Measurements from ENCODE around the gene GABRB3.

GABRB3 gene

DNA sequence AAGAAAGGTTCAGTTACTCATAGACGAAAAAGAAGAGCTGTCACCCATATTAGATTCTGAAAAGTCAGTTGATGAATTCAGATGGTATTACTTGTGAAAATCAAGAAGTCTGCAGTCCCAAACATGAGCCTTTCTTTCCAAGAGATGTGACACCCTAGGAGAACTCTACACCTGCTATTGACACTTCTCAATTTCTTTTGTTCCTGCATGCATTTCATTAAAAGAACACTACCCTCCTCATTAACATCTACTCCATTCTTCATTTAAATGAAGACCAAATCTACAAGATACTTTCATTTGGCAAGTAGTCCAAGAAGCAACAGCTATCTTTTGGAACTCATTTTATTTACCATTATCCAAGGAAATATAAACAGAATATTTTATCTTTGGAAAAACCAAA, 6.6 kb downstream of the GABRB3 start:
- no peak overlapping the region for H3K27ac ChIP-seq
- TF ChIP-seq, protein P1, sequence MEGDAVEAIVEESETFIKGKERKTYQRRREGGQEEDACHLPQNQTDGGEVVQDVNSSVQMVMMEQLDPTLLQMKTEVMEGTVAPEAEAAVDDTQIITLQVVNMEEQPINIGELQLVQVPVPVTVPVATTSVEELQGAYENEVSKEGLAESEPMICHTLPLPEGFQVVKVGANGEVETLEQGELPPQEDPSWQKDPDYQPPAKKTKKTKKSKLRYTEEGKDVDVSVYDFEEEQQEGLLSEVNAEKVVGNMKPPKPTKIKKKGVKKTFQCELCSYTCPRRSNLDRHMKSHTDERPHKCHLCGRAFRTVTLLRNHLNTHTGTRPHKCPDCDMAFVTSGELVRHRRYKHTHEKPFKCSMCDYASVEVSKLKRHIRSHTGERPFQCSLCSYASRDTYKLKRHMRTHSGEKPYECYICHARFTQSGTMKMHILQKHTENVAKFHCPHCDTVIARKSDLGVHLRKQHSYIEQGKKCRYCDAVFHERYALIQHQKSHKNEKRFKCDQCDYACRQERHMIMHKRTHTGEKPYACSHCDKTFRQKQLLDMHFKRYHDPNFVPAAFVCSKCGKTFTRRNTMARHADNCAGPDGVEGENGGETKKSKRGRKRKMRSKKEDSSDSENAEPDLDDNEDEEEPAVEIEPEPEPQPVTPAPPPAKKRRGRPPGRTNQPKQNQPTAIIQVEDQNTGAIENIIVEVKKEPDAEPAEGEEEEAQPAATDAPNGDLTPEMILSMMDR (IDR thresholded peaks at IDR 0.05), result no peak
- TF ChIP-seq ZFX (IDR thresholded peaks at IDR 0.05; ENCODE audit: borderline replicate concordance), result no peak

DNA sequence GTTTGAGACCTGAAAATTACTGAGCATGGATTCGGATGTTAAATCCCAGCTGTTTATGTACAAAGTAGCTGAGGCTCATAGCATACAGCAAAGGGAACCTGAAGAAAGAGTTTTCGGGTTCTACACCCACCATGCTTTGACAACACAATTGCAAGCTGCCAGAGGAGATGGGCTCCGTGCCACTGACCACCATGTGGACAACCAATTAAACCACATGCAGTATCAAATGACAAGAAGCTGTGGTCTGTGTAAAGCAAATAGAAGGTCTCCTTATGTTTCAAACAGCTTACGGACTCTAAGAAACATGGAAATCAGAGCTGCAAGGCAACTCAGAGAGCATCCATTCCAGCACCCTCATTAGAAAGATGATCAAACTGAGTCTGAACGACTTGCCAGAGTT, 12.9 kb downstream of the GABRB3 start:
- no peak for TF ChIP-seq ZFX (IDR thresholded peaks at IDR 0.05; ENCODE audit: borderline replicate concordance)
- TF ChIP-seq, protein P1 (IDR thresholded peaks at IDR 0.05), result no peak
- no peak overlapping the region for H3K27ac ChIP-seq

DNA sequence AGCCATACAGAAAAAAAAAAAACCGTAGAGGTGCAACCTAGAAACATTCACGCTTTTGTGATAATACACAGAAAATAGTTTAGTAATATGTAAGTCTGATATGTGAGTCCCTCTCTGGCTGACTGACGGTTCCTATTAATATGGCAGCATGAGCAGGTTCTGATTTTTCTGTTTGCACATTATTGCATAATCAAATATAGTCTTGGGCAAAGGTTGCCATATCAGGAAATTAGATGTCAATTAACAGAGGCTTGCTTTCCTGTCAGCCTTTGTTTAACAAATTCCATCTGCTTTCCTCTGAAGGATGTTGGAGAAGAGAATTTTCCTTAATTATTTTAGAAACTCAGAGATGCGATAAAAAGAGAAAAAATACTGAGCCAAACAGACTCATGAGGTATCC, 14.8 kb downstream of the GABRB3 start:
- H3K27ac ChIP-seq, result no peak overlapping the region
- no peak for TF ChIP-seq ZFX (IDR thresholded peaks at IDR 0.05; ENCODE audit: borderline replicate concordance)
- TF ChIP-seq, protein P1 (IDR thresholded peaks at IDR 0.05), result no peak

DNA sequence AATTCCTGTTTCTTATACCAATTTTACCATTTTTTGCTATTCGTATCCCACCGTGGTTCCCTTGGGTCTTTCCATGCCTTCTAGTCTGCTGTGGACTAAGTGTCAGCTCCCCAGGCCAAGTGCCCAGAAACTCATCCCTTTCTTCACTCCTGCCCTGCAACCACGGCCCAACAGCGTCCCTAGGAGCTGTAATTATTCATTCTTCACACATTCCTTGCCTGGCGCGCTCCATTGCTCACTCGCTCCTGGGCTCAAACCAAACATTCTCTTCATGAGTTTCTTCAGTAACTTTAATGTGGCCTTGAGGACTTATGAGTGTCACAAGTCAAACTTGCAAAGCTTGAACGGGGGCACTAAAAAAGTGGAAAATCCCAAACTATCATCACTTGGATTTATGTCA, 15.7 kb downstream of the GABRB3 start:
- no peak overlapping the region for H3K27ac ChIP-seq
- TF ChIP-seq, protein P1 (IDR thresholded peaks at IDR 0.05), result no peak
- no peak for TF ChIP-seq ZFX (IDR thresholded peaks at IDR 0.05; ENCODE audit: borderline replicate concordance)

DNA sequence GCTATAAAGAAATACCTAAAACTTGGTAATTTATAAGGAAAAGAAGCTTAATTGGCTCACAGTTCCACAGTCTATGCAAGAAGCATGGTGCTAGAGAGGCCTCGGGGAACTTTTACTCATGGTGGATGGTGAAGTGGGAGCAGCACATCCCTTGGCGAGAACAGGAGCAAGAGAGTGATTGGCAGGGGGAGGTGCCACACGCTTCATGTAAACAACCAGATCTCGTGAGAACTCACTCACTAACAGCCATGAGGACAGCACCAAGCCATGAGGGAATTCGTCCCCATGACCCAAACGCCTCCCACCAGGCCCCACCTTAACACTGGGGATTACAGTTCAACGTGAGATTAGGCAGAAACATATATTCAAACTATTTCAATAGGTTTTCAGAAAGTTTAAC, 28.0 kb downstream of the GABRB3 start:
- no peak for TF ChIP-seq ZFX (IDR thresholded peaks at IDR 0.05; ENCODE audit: borderline replicate concordance)
- TF ChIP-seq, protein P1 (IDR thresholded peaks at IDR 0.05), result no peak
- H3K27ac ChIP-seq, result no peak overlapping the region

DNA sequence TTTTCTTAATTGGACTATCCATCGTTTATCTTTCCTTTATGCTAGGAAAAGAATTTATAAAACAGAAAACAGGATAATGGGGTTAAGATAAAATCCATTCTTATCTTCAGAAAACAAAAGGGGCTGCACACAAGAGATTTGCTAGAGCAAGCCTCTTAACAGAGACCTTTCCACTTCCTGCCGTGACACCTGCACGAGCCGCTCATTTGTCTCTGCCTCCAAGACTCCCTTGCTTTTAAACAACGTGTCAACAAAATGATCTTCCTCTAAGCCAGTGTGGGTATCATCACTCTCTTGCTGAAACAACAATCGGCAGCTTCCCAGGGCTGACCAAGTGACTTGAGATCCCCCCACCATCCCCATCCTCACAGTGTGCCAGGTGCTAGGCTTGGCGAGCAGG, 33.1 kb downstream of the GABRB3 start:
- TF ChIP-seq ZFX (IDR thresholded peaks at IDR 0.05; ENCODE audit: borderline replicate concordance), result no peak
- TF ChIP-seq, protein P1 (IDR thresholded peaks at IDR 0.05), result no peak
- no peak overlapping the region for H3K27ac ChIP-seq

DNA sequence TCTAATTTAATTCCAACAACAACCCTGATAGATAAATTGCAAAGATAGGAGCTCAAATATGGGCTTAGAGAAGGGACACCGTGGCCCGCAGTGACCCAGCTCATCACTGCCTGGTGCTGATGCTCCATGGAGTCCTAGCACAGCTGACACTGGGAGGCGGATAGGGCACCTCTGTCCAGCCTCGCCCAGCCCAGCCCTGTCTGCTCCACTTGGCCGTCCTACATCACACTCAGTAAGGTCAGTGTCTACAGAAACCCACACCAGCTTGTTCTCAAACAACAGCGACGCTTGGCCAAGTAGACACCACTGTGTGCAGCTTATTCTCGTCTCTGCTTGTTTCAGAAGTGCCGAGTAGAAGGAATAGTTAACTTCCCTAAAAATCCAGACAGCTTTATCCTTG, 33.9 kb downstream of the GABRB3 start:
- TF ChIP-seq, protein P1 (IDR thresholded peaks at IDR 0.05), result no peak
- no peak for TF ChIP-seq ZFX (IDR thresholded peaks at IDR 0.05; ENCODE audit: borderline replicate concordance)
- no peak overlapping the region for H3K27ac ChIP-seq

All from 22Rv1 (cell line).